ENCODE data around the gene MIOX.

MIOX gene

DNA sequence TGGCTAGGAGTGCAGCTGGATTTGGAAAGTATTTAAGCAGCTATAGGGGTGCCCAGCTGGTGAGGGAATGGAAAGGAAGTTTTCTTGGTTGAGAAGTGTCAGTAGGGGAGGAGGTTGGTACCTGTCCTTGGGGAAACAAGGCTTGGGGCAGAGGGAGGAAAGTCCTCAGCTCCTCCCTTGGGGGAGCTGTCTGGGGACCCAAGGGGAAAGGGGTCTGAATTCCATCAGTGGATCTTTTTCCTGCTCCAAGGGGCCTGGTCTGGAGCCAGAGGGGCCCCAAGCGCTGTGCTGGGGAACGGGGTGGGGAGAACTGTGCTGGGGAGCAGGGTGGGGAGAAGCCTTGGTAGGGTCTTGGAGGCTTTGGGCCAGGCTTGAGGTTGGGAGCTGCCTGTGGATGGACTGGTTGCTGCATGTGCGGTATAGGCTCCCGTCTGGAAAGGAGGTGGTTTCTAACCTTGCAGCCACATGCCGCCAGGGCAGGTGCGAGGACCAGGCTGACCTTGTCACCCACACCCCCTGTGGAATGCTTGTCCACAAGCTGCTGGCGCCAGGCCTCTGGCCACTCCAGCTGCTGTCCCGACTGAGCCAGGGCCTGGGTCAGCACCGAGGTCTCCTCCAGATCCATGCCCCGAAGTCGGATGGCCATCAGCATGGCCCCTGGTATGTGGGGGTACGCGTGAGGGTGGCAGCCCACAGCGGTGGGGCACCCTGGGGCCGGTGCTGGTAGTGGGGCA lies 42.2 kb downstream of the MIOX start:
- H3K4me3 ChIP-seq (ENCODE audit: low read length) = peak overlapping the region; percentile 66
- TF ChIP-seq CTCF (conservative IDR thresholded peaks at IDR 0.05; ENCODE audit: low read length) = no peak
- DNase-seq (ENCODE audit: low read depth) = no peak

GRCh38 chr22:50529416-50529896 lies 42.8 kb downstream of the MIOX start:
- no peak for DNase-seq (ENCODE audit: low read depth)
- TF ChIP-seq CTCF (conservative IDR thresholded peaks at IDR 0.05; ENCODE audit: low read length) = no peak
- peak overlapping the region; percentile 66 for H3K4me3 ChIP-seq (ENCODE audit: low read length)

- no peak for TF ChIP-seq CTCF (conservative IDR thresholded peaks at IDR 0.05; ENCODE audit: low read length)
- H3K4me3 ChIP-seq (ENCODE audit: low read length) = peak within 1 kb of the TSS; percentile 66
- DNase-seq (ENCODE audit: low read depth) = peak; percentile 83
These were observed 43.4 kb downstream of the MIOX start, which contains the start of gene TYMP for GRCh38 chr22:50529897-50530579. TYMP (minus strand) TSS chr22:50530012; CDS start chr22:50529709, 303 bp downstream.

DNA sequence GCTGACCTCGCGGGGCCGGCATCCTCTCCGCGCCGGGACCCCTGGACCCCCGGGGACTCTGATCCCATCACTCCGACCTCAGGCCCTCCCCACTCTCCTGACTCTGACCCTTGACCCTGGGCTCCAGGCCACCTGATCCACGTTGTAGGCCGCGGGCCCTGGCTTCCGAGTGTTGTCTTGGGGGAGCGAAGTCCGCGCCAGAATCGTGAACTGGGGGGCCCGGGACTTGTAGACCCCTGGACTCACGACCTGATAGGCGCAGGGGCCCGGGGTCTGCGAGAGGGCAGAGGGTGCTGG lies 43.9 kb downstream of the MIOX start:
- no peak for DNase-seq (ENCODE audit: low read depth)
- no peak for TF ChIP-seq CTCF (conservative IDR thresholded peaks at IDR 0.05; ENCODE audit: low read length)
- H3K4me3 ChIP-seq (ENCODE audit: low read length) = peak overlapping the region; percentile 66

- TF ChIP-seq CTCF (conservative IDR thresholded peaks at IDR 0.05; ENCODE audit: low read length) = no peak
- peak; percentile 82 for DNase-seq (ENCODE audit: low read depth)
- H3K4me3 ChIP-seq (ENCODE audit: low read length) = peak overlapping the region; percentile 66
These were observed 44.4 kb downstream of the MIOX start for GRCh38 chr22:50530877-50531545.

- peak overlapping the region; percentile 66 for H3K4me3 ChIP-seq (ENCODE audit: low read length)
- no peak for TF ChIP-seq CTCF (conservative IDR thresholded peaks at IDR 0.05; ENCODE audit: low read length)
- peak; percentile 41 for DNase-seq (ENCODE audit: low read depth)
These were observed 44.9 kb downstream of the MIOX start for GRCh38 chr22:50531546-50531961.

Measured in AG10803 (cell line).